SJCRH30 (cell line): ENCODE results near the gene AMOT. TPM values are rescaled to one million over a fixed set of nuclear protein-coding genes. Genes with fewer than 3 reads are reported as not detected.
"Not testable (repeated sequence)": the region's sequence is repeated elsewhere in the genome, so short reads cannot be mapped to it uniquely, and the experiment has no call there.

Experiments
- DNase-seq, 2 experiments: peaks; one replicate each; pipeline ENCODE4 v3.0.0-alpha.2; 2015 to 2020
- H3K27ac ChIP-seq: fragments of 250-450 bp; sonication (Bioruptor Pico); 2 replicates; pipeline ENCODE4 v1.5.1; 2020; ENCODE audit warnings: mild to moderate bottlenecking, moderate library complexity
- H3K27me3 ChIP-seq: fragments of 250-450 bp; sonication (Bioruptor Pico); 2 replicates; pipeline ENCODE4 v1.5.1; 2020; ENCODE audit warnings: mild to moderate bottlenecking, moderate library complexity
- H3K36me3 ChIP-seq: fragments of 250-450 bp; sonication (Bioruptor Pico); 2 replicates; pipeline ENCODE4 v1.5.1; 2020; ENCODE audit warnings: mild to moderate bottlenecking, moderate library complexity
- H3K4me1 ChIP-seq: fragments of 250-450 bp; sonication (Bioruptor Pico); 2 replicates; pipeline ENCODE4 v1.5.1; 2020; ENCODE audit warnings: mild to moderate bottlenecking, moderate library complexity
- H3K4me3 ChIP-seq: fragments of 250-450 bp; sonication (Bioruptor Pico); 2 replicates; pipeline ENCODE4 v1.5.1; 2020; ENCODE audit warnings: mild to moderate bottlenecking, moderate library complexity
- H3K9me3 ChIP-seq: fragments of 250-450 bp; sonication (Bioruptor Pico); replicated peaks from 2 replicates; pipeline ENCODE4 v1.5.1; 2020; ENCODE audit warnings: mild to moderate bottlenecking, moderate library complexity
- total RNA-seq: library from RNA; depleted of rRNA; stranded (reverse); fragments of >200 nt; shearing (Covaris generic); gene quantifications from 2 replicates; pipeline ENCODE4 v1.2.3, GENCODE V29; 2014; rRNA removed

The AMOT gene
- total RNA-seq = 42.7 and 43.2 TPM in 2 replicates

DNA sequence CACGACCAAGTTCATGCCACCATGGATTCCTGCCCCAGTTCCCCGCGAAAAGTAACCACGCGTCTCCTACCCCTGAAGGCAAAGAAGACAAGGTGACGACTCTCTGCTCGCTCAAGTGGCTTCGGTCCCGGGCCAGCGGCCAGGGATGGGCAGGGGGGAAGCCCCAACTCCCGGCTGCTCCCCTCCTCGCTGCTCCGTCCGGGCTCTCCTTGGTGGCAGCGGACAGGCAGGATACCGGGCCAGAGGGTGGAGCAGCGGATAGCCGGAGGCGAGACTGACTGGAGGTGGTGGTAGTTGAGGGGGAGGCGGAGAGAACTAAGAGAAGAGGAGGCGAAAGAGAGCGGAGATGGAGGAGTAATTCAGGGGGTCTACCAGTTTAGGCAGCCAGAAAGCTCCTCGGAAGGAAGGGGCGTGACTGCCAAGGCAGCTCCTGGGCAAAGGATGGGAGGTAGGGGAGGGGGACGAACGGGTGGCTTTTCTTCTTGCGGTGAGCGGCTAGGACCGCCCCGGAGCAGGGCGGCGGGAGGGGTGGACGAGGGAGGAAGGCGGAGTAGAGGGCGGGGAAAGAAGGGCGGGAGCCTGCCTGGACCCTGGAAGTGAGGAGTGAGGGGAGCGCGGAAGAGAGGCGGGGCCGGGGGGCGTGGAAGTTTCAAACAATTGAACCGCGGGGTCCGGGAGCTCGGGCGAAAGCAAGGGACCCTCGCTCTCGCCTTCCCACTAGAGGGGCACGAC, at the start of gene AMOT:
Gene AMOT (minus strand): TSS at position 450 of the 732 bp plus-strand sequence. CDS start 17,705 bp downstream, outside the sequence.
- no peaks in the 10 kb centered on the region for H3K27me3 ChIP-seq
- peaks cover 10% of the 10 kb centered on the region; the same call in 1 of the 2 replicates for H3K4me1 ChIP-seq
- no peaks in the 10 kb centered on the region for H3K9me3 ChIP-seq
- peak within 1 kb of the TSS; percentile 82 for H3K27ac ChIP-seq
- H3K4me3 ChIP-seq = peak within 1 kb of the TSS; percentile 81
- H3K36me3 ChIP-seq = no peaks in the 10 kb centered on the region
- DNase-seq = peak; percentile 96

DNA sequence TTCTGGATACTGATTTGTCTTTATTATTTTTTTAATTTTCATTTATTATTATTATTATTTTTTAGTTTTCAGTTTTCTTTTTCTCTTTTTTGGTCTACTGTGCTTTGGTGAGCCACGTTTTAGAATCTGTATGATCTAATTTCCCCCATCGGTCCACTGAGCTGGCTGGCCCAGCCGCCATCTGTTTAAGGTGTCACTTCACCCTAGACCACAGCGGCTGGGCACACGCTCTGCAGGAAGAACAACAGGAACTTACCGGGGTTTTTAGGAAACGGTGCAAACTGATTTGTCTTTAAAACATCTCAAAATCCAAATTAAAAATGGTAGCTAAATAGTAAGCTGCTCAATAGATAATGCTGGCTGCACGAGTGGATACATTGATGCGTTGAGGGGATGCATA, 48.8 kb upstream of the AMOT start:
- no peaks in the 10 kb centered on the region for H3K27me3 ChIP-seq
- DNase-seq = no peak
- H3K36me3 ChIP-seq = no peaks in the 10 kb centered on the region
- H3K27ac ChIP-seq = no peak overlapping the region
- H3K4me3 ChIP-seq = no peak overlapping the region
- H3K9me3 ChIP-seq = 0 out of 2 replicates have a peak, but pooled peaks cover 3% of the 10 kb centered on the region
- H3K4me1 ChIP-seq = no peaks in the 10 kb centered on the region

DNA sequence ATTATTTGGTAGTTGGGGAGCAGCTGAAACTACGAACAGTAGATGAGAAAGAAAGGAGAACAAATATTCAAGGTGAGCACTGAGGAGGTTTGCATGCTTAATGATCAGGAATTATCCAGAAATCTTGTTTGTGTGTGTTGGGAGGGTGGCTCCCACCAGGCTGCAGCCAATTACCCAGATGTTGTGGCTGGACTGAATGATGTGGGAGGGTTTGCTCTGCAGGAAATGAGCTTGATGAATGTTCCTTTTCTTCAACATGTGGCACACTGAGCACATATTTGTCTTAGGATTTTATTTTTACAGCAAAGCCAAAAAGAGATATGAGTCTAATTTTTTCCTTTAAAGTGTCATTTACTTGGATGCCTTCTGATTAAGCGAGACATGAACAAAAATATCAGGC, 48.3 kb upstream of the AMOT start:
- H3K27me3 ChIP-seq = no peaks in the 10 kb centered on the region
- no peak overlapping the region for H3K4me3 ChIP-seq
- 0 out of 2 replicates have a peak, but pooled peaks cover 3% of the 10 kb centered on the region for H3K9me3 ChIP-seq
- no peak overlapping the region for H3K27ac ChIP-seq
- H3K36me3 ChIP-seq = no peaks in the 10 kb centered on the region
- H3K4me1 ChIP-seq = no peaks in the 10 kb centered on the region
- no peak for DNase-seq

GRCh38 chrX:112877771-112878173, 37.1 kb upstream of the AMOT start:
- Histone ChIP-seq H3K36me3 (no peaks in the 10 kb centered on the region), H3K4me1 (peaks cover 4% of the 10 kb centered on the region; the same call in 1 of the 2 replicates), H3K9me3 (no peaks in the 10 kb centered on the region), H3K27ac (no peak overlapping the region), H3K27me3 (peaks cover 6% of the 10 kb centered on the region; the same call in 1 of the 2 replicates), H3K4me3 (no peak overlapping the region)
- no peak for DNase-seq

DNA sequence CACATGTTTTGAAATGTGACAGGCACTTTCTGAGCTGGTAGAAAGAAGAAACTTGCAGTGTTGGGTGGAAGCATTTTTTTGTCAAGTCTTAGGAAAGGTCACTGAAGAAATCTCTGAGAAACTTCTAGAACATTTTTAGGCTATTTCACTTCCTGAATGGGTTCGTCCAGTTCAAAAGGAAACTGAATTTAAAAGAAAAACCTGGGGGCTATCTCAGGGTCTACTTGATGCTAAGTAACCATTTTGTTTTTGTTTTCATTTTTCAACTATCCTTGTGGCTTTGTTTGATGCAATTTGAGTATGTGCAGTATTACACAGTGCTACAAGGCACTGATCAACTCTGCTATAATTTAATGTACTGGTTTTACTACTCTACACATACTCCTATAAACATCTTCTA, 34.0 kb upstream of the AMOT start:
- no peak for DNase-seq
- H3K9me3 ChIP-seq = no peaks in the 10 kb centered on the region
- H3K4me3 ChIP-seq = no peak overlapping the region
- H3K4me1 ChIP-seq = peaks cover 4% of the 10 kb centered on the region; the same call in 1 of the 2 replicates
- H3K36me3 ChIP-seq = no peaks in the 10 kb centered on the region
- peaks cover 6% of the 10 kb centered on the region; the same call in 1 of the 2 replicates for H3K27me3 ChIP-seq
- no peak overlapping the region for H3K27ac ChIP-seq

DNA sequence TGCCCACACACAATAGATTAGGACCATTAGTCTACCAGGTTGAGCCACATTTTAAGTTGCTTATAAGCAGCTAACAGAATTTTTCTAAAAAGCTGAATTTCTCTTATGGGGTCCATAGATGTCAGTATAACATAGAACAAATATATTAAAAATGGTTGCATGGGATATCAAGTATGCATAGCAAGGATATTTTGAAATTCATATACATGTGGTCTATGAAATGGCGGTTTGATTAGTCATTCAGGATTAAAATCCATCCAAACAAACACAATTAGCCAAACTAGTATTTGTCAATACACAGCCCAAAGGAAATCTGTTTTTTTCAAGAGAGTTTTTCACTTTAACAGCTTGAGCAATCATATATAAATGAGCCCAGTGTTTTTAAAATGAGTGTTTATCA, 33.5 kb upstream of the AMOT start:
- no peaks in the 10 kb centered on the region for H3K36me3 ChIP-seq
- peaks cover 6% of the 10 kb centered on the region; the same call in 1 of the 2 replicates for H3K27me3 ChIP-seq
- no peak overlapping the region for H3K4me3 ChIP-seq
- no peak for DNase-seq
- no peak overlapping the region for H3K27ac ChIP-seq
- H3K4me1 ChIP-seq = peaks cover 4% of the 10 kb centered on the region; the same call in 1 of the 2 replicates
- H3K9me3 ChIP-seq = no peaks in the 10 kb centered on the region

- Histone ChIP-seq H3K4me3 (no peak overlapping the region), H3K4me1 (no peaks in the 10 kb centered on the region; the same call in 1 of the 2 replicates), H3K9me3 (no peaks in the 10 kb centered on the region), H3K36me3 (no peaks in the 10 kb centered on the region), H3K27me3 (no peaks in the 10 kb centered on the region), H3K27ac (no peak overlapping the region)
- no peak for DNase-seq
Measured at GRCh38 chrX:112868586-112868985, 28.0 kb upstream of the AMOT start.

DNA sequence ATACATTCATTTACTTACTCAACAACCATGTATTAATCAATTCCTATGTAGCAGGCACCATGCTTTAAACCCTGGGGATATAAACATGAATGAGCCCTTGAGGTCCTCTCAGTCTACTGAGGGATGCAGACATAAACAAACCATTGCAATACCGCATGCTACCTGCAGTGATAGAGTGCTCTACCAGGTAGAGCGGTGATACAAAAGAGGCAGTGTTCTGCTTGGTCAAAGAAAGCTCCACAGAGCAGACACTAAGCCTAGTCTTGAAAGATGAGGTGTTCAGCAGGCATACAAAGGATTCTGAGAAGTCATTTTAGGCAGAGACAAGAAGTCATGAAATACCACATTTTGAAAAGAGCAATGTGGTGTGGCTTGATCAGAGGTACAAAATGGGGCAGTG, 26.9 kb upstream of the AMOT start:
- Histone ChIP-seq H3K27ac (no peak overlapping the region), H3K36me3 (no peaks in the 10 kb centered on the region), H3K4me1 (no peaks in the 10 kb centered on the region; the same call in 1 of the 2 replicates), H3K27me3 (no peaks in the 10 kb centered on the region), H3K4me3 (no peak overlapping the region), H3K9me3 (no peaks in the 10 kb centered on the region)
- DNase-seq = no peak

DNA sequence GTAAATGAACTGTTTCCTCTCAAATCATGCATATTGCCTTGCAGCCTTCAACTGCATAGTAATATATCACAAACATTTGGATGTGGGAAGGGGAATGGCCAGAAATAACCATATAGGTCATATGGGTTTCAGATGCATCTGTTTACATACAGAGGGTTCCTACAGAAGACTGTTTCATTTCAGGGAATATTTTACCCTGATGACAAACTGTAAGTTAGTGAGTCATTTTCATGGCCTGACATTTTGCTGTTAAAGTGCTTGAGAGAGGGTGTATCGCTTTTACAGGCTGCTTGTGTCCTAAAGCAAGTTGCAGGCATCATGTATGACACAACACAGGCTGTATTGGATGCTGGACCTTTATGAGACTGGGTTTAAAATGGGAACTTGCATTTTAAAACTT, 25.5 kb upstream of the AMOT start:
- H3K4me3 ChIP-seq = no peak overlapping the region
- no peaks in the 10 kb centered on the region for H3K27me3 ChIP-seq
- no peaks in the 10 kb centered on the region; the same call in 1 of the 2 replicates for H3K4me1 ChIP-seq
- no peaks in the 10 kb centered on the region for H3K36me3 ChIP-seq
- H3K27ac ChIP-seq = no peak overlapping the region
- no peak for DNase-seq
- no peaks in the 10 kb centered on the region for H3K9me3 ChIP-seq

DNA sequence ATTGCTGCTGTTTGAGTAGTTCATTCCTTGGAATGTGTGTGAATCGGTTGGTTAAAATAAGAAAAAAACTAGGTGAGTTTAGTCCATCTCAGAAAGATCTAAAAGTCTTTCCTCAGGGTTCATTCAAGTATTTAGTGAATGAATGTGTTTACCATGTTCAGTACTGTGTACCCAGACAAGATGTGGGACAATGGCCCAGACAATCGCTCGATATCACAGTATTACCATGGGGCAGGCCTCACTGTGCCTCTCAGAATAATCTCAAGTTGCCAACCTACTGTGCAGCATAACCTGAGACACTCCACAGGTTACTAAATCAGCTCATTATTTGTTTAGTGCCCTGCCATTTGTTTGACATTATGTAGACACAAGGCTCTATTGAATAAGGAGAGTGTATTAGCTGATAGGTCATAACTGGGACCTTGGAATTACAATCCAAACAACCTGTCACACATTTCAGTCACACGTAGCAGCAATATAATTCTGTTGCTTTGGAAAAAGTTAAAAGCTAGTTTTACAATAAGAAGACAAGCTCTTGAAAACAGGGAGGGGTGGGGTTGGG, 24.9 kb upstream of the AMOT start:
- Histone ChIP-seq H3K4me1 (no peaks in the 10 kb centered on the region; the same call in 1 of the 2 replicates), H3K36me3 (no peaks in the 10 kb centered on the region), H3K9me3 (no peaks in the 10 kb centered on the region), H3K27me3 (no peaks in the 10 kb centered on the region), H3K27ac (no peak overlapping the region), H3K4me3 (no peak overlapping the region)
- no peak for DNase-seq

DNA sequence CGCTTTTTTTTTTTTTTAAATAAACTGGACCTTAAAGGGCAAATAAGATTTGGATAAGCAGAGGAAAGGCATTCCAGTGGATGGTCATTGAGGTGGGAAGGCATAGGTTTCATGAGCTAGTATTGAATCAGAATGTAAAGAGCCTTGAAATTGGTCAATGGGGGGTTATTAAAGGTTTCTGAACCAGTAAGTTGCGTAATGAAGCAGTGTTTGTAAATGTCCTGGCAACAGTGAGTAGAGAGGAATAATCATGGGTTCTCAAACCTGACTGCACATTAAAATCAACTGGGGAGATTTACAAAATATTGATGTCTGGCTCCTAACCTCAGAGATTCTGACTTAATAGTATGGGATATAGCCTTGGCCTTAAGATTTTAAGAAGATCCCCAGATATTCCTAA, 23.2 kb upstream of the AMOT start:
- no peaks in the 10 kb centered on the region for H3K9me3 ChIP-seq
- H3K36me3 ChIP-seq = no peaks in the 10 kb centered on the region
- H3K4me3 ChIP-seq = no peak overlapping the region
- DNase-seq = no peak
- H3K27me3 ChIP-seq = no peaks in the 10 kb centered on the region
- H3K4me1 ChIP-seq = no peaks in the 10 kb centered on the region; the same call in 1 of the 2 replicates
- H3K27ac ChIP-seq = no peak overlapping the region

DNA sequence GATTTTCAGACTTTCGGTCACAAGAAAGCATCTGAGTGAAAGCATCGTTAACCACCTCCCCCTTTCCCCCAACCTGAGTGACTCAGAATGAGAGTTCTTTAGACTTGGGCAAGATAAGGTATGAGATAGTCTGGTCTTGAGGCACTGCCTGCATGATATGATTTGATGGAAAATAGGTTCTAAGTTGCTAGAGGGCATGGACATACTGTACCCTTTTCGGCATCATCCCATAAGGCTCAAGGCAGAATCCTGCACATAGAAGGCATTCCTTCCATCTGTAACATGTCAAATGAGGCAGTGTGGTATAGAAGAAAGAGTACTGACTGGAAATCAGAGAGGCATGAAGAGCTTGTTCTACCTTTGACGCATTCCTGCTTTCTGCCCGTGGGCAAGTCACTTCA, 16.8 kb upstream of the AMOT start:
- no peak for DNase-seq
- H3K4me3 ChIP-seq = no peak overlapping the region
- peaks cover 10% of the 10 kb centered on the region for H3K4me1 ChIP-seq
- H3K27me3 ChIP-seq = no peaks in the 10 kb centered on the region
- H3K9me3 ChIP-seq = no peaks in the 10 kb centered on the region; the same call in 1 of the 2 replicates
- no peaks in the 10 kb centered on the region for H3K36me3 ChIP-seq
- H3K27ac ChIP-seq = no peak overlapping the region

DNA sequence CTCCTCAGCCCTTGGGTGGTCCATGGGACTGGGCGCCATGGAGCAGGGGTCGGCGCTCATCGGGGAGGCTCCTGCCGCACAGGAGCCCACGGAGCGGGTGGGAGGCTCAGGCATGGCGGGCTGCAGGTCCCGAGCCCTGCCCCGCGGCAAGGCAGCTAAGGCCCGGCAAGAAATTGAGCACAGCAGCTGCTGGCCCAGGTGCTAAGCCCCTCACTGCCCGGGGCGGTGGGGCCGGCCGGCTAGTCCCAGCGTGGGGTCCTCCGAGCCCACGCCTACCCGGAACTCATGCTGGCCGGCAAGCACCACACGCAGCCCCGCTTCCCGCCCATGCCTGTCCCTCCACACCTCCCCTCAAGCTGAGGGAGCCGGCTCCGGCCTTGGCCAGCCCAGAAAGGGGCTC, 14.3 kb upstream of the AMOT start:
- not testable (repeated sequence) for H3K27me3 ChIP-seq, H3K36me3 ChIP-seq, H3K9me3 ChIP-seq
- DNase-seq = peak; percentile 76 to 82
- H3K4me1 ChIP-seq = peaks cover 26% of the 10 kb centered on the region
- peak overlapping the region; percentile 4; the same call in 1 of the 2 replicates for H3K27ac ChIP-seq
- H3K4me3 ChIP-seq = peak overlapping the region; percentile 54

DNA sequence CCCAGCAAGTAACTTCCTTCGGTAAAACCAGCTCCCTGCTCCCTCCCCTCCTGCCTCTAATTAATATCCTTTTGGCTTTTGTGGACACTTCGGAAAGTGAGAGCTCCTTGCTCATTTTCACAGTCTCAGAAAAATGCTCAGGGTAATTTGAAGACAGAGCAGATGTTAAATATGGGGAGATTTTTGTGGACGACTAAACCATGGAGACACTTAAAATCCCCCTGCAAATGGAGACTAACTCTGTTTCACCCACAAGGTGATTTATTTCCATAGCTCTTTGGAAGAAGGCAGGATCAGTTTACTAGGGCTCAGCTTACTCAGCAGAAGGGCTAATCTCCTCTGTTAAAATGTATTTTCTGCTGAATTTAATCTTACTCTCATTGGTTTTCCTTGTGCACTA, 12.2 kb upstream of the AMOT start:
- H3K4me3 ChIP-seq = peak overlapping the region; percentile 27
- no peaks in the 10 kb centered on the region; the same call in 1 of the 2 replicates for H3K9me3 ChIP-seq
- peak overlapping the region; percentile 22; the same call in 1 of the 2 replicates for H3K27ac ChIP-seq
- peak in 1 of 2 experiments; percentile 62 for DNase-seq
- peaks cover 33% of the 10 kb centered on the region for H3K4me1 ChIP-seq
- H3K36me3 ChIP-seq = no peaks in the 10 kb centered on the region
- H3K27me3 ChIP-seq = no peaks in the 10 kb centered on the region

GRCh38 chrX:112851806-112852205, 11.2 kb upstream of the AMOT start:
- H3K4me1 ChIP-seq = peaks cover 33% of the 10 kb centered on the region
- H3K4me3 ChIP-seq = peak overlapping the region; percentile 27
- H3K27ac ChIP-seq = no peak overlapping the region
- no peaks in the 10 kb centered on the region for H3K27me3 ChIP-seq
- H3K9me3 ChIP-seq = no peaks in the 10 kb centered on the region; the same call in 1 of the 2 replicates
- H3K36me3 ChIP-seq = no peaks in the 10 kb centered on the region
- DNase-seq = peak; percentile 49 to 78
